Effector CD4-positive, alpha-beta T cell (primary cell): ENCODE data around the gene SPATC1L.
"Not testable (repeated sequence)": the region's sequence is repeated elsewhere in the genome, so short reads cannot be mapped to it uniquely, and the experiment has no call there.

Experiments
- DNase-seq: peaks from one replicate; pipeline ENCODE4 v3.0.0-alpha.2; 2020
- total RNA-seq: gene quantifications from one replicate; lab custom pipeline; 2026; lab: John Stamatoyannopoulos, UW

SPATC1L gene
- 10.5 reads per million, percentile 32 among the genes with 10 or more reads in this experiment for total RNA-seq

DNA sequence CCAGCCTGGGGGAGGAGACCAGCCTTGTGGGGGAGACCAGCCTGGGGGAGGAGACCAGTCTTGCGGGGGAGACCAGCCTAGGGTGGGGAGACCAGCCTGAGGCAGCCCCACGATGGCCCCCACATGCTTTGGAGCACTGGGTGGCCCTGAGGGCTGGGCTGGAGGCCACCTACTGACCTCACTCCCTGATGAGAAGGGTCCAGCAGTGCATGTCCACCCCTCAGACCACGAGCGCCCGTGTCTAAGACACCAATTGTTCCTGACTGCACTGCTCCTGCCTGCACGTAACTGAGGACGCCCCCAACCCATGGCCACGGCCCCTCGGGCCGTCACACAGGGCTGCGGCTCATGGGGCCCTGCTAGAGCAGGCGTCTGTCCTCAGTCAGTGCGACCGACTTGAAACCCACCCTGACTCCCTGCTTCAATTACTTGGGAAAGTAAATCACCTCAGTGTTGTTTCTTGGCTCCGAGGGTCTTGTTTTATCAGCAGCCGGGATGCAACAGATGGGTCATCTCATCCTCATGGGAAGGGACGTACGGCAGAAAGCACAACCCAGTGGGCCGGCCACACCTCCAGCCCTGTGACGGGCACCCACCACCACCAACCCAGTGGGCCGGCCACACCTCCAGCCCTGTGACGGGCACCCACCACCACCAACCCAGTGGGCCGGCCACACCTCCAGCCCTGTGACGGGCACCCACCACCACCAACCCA lies at the start of gene SPATC1L:
TSS of gene SPATC1L (minus strand) at position 550 of the 715 bp plus-strand sequence. CDS start 1,643 bp downstream, outside the sequence.
- no peak for DNase-seq

GRCh38 chr21:46229923-46230260 lies 45.6 kb upstream of the SPATC1L start:
- no peak for DNase-seq

DNA sequence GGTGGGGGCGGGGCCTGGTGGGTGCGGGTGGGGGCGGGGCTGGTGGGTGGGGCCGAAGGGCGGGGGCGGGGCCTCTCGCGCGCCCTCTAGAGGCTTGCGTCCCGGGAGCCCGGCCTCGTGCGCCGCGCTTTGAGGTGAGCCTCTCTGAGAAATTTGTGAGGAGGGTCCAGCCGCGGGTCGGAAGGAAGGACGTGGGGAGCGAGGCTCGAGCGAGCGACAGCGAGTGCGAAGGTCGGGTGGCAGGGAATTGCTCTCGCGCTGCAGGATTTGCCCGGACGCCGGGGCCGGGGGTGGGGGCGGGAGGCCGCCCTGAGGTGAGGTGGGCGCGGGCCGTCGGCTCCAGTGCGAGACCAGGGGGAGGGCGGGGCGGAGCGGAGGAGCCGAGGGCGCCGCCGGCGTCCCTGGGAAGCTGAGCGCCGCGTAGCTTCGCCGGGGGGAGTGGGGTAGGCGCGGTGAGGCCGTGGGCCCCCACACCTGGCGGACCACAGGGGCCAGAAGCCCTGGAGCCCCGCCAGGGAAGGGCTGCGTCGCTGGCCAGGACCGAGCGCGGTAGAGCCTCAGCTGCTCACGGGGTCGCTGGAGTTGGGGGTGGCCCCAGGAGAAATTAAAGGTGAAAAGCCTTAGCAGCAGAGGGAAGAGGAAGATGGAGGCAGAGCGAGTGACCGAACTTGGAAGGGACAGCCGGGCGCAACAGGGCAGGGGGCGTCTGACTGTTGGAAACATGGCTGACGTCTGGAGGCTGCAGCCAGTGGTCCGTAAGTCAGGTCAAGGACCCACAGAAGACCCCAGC lies 45.1 kb upstream of the SPATC1L start:
- DNase-seq: no peak

GRCh38 chr21:46228345-46229051 lies 44.2 kb upstream of the SPATC1L start, which contains the start of gene LSS:
LSS (minus strand) TSS chr21:46228774; CDS start chr21:46228745, 29 bp downstream.
- DNase-seq: peak; percentile 97

DNA sequence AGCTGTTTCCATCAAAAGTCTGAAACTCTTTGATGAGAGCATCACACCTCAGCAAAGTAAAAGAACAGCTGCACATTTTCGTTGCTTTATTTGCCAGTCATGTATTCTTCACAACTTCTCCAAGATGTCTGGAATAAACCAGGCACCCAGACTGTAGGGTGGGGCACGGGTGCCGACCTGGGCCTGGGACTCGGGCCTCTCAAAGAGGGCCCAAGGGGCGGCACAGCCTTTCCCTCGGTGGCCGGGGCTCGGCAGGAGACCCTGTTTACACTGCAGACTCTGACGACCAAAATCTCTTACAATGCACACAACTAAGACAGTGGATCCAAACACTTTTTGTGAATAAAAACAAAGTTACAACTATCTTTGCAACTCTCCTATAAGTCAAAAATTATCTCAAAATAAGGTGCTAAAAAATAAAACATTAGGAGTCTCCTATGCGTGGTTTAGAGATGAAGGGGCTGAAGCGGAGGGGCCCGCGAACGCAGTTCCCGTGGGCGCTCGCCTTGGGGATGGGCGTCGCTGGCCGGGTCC lies 43.6 kb upstream of the SPATC1L start:
- no peak for DNase-seq

DNA sequence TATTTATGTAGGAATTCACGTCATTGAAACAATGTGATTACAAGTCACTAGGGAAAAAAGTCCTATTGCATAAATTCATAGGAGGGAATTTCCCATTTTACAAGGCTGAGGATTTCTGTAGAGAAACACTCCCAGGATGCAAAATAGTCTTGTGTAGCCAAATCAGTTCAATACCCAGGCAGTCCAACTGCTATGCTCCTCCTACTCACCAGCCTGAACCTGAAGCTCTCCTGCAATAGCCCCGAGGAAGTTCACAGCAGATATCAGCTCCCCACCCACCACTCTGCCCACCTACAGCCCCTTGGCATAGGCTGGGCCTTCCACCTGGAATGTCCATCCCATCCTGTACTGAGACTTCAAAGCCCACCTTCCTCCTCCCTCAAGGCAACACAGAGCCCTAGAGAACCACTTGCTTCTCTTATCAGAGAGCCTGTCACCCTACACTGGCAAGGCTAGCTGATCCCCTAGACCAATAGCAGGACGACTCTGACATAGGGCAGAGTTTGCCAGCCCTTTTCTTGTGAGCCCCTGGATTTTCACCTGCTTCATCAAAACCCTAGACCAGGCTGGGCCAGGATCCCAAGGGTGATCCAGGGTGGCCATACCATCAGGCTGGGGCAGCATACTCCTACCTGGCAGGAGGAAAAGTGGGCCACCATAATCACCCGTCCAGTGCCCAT lies 42.8 kb upstream of the SPATC1L start:
- no peak for DNase-seq

GRCh38 chr21:46226146-46226545 lies 41.9 kb upstream of the SPATC1L start:
- no peak for DNase-seq

- DNase-seq: not testable (repeated sequence)
Measured at GRCh38 chr21:46223661-46224060, 39.4 kb upstream of the SPATC1L start.

DNA sequence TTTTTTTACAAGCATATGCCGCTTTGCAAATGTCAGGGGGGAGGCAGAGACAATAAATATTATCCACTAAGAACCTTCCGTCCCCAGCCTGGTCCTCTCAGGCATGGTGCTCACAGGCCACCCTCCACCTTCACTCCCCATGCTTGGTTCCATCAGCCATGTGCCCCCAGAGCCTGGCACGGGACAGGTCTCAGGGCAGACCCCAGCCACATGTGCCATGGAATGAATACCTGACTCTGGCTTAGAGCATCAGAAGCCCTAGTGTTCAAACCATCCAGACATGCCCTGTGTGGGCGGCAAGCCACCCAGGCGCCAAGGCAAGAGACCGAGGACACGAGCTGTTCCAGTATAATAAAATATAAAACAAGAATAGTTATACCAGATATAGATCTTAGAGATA lies 39.0 kb upstream of the SPATC1L start:
- DNase-seq: no peak

DNA sequence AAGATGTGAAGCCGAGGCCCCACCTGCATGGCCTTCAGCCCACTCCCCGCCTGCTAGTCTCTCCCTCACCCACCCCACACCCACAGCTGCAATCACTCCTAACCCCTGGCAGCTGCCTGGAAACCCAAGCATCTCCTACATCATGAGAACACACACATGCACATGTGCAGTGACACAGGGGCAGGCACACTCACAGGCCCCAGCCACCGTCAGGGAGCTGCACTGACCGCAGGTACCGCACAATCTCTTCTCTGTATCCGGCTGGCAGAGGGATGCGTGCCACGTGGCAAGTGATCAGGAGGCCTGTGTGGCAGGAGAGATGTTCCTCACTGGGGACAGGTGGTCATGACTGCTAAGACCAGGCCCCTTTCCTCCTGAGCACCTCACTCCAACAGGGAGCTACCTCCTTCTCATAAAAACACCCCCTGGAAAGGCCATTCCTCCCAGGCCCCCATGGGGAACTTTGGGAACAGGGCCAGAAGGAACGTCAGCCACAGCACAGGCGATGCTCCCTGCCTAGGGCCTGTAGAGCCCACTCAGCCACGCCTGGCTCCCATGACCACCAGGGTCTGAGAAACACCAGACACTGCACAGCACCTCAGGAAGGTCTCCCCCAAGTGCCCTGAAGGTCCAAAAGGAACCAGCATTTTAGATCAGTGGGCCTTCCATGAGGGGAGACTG lies 38.3 kb upstream of the SPATC1L start:
- DNase-seq: no peak

GRCh38 chr21:46221664-46222435 lies 37.6 kb upstream of the SPATC1L start:
- no peak for DNase-seq

GRCh38 chr21:46220847-46221246 lies 36.6 kb upstream of the SPATC1L start:
- no peak for DNase-seq

DNA sequence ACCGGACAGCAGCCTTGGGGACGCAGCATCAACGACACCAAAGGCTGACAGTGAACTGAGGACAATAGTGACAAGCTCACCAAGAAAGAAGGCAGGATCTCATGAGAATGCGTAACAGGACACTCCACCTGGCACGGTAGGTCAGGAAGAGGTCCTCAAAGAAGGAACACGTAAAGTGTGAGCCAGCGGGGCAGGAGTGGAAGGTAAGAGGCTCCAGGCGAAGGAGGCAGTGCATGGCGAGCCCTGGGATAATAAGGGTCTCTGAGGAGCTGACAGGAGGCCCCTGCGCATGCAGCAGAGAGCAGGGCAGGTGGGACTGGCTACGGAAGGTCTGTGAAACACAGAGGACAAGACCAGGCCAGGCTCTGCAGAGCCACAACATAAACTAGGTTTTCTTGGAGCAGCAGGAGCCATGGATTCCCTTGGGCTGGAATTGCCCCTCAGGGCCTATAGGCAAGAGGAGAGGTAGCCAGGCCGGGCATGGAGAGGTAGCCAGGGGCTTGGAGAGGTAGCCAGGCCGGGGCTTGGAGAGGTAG lies 36.1 kb upstream of the SPATC1L start:
- no peak for DNase-seq

DNA sequence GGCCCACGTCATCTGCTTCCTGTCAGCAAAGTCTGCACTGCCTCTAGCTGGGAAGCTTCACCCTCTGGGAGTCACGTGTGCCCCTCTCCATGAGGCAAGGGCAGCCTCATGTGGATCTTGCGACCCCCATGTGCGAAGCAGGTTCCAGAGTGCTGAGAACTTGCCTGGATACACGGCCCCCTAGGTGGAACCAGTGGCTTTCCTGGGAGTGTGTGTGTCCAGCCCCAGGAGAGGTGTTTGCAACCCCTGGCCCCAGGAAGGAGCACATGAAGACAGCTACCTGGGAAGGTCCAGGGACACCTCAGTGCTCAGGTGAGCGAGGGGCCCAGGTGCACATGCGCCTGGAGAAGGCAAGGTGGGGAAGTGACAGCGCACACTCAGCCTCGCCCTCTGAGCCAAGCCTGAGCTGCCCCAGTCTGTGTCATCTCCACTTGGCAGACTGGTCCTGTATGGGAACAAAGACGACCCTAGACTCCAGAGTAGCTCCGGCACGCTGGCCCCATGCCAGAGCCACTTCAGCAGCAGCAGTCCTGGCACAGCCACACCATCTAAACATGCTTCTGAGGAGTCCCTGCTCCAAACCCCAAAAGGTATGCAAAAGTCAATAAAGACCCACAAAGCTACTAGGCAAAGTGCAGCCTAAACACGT lies 35.5 kb upstream of the SPATC1L start:
- DNase-seq: no peak

- DNase-seq: no peak
Measured at GRCh38 chr21:46218906-46219590, 34.8 kb upstream of the SPATC1L start.

- no peak for DNase-seq
Measured at GRCh38 chr21:46217511-46218196, 33.4 kb upstream of the SPATC1L start.

DNA sequence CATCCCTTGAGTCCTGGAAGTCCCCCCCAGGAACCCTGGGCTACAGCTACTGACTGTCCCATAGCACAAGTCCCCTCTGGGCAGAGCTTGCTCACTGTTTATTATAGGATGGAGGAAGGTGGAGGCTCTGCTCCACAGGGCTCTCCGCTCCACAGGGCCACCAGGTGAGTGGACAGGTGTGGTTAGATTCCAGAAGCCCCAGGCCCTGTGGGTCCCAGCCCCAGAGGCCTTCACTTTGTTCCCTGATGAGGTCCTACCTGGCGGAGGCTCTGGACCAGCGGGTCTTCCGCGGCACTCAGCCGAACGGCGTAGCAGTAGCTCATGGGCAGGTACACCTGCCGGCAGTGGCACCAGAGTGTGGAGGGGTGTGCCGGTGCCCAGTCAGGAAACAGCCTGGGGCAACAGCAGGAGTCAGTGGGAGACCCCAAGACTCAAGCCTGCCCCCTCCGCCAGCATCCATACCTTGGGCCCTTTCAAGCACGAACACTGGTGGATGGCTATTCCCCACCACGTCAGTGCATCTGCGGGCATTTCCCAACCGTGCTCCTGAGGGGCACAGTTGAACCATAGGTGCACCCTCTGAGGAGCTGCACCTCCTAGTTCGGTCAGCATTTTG lies 32.0 kb upstream of the SPATC1L start:
- no peak for DNase-seq

- DNase-seq: no peak
Measured at GRCh38 chr21:46215436-46216131, 31.3 kb upstream of the SPATC1L start.
